RWPE2 (cell line): Measurements from ENCODE around the gene PUM2.

Experiments
- ATAC-seq: fragments of 200-7000 bp; cut with Tn5 transposase; 3 replicates; pipeline ENCODE4 v1.9.1; 2021; ENCODE audit warnings: low read depth
- DNase-seq: peaks from one replicate; pipeline ENCODE4 v3.0.0-alpha.2; 2020; ENCODE audit warnings: low spot score
- H3K27ac ChIP-seq: fragments of 450-650 bp; 2 replicates; pipeline ENCODE4 v1.5.1; 2017; ENCODE audit warnings: mild to moderate bottlenecking; ENCODE audit not compliant: poor library complexity, severe bottlenecking
- H3K27me3 ChIP-seq: fragments of 250-450 bp; sonication (Bioruptor Pico); 2 replicates; pipeline ENCODE4 v1.5.1; 2021; ENCODE audit warnings: mild to moderate bottlenecking, moderate library complexity; ENCODE audit not compliant: insufficient read depth, poor library complexity, severe bottlenecking
- H3K36me3 ChIP-seq: fragments of 250-450 bp; sonication (Bioruptor Pico); 2 replicates; pipeline ENCODE4 v1.5.1; 2020; ENCODE audit warnings: low read depth, mild to moderate bottlenecking, moderate library complexity
- H3K4me1 ChIP-seq: fragments of 250-450 bp; sonication (Bioruptor Pico); 2 replicates; pipeline ENCODE4 v1.5.1; 2021; ENCODE audit warnings: mild to moderate bottlenecking, moderate library complexity; ENCODE audit not compliant: insufficient read depth, poor library complexity, severe bottlenecking
- H3K4me3 ChIP-seq: fragments of 250-450 bp; sonication (Bioruptor Pico); 2 replicates; pipeline ENCODE4 v1.5.1; 2021; ENCODE audit warnings: mild to moderate bottlenecking, moderate library complexity; ENCODE audit not compliant: severe bottlenecking
- H3K9me3 ChIP-seq: fragments of 250-450 bp; sonication (Bioruptor Pico); 2 replicates; pipeline ENCODE4 v1.5.1; 2021; ENCODE audit warnings: mild to moderate bottlenecking, moderate library complexity; ENCODE audit not compliant: severe bottlenecking
- TF ChIP-seq, protein P1 (sequence below): fragments of 450-650 bp; IDR thresholded peaks from one replicate; pipeline ENCODE4 v1.5.1; 2017; ENCODE audit warnings: mild to moderate bottlenecking, moderate library complexity; ENCODE audit not compliant: poor library complexity, severe bottlenecking

The PUM2 gene

DNA sequence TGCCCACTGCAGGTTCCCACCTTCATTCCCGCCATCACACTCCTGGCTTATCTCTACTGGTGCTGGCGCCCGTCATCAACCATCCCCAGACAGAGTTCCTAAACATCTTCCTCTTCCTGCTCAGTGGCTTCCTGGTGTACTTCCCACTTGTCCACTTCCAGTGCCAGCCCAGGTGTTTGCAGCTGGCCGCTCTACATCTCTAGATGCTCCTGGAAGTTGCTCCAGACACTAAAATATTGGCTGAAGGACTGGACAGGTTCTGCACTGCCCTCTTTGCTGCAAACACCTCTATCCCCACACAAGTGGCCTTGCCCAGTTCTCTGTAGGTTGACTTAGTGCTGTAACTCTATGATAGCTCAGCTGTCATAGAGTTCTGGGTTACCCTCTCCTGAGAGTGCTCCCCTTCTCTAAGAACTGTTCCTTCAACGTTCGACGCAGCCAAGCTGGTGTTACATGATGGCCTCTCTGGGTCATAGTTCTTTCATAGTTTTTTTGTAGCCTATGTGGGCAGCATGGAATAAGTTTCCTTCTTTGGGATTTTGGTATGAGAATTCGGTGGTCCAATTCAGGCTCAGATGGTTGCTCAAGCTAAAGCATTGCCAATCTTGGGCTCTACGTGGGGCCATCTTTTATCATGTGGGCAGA is 45.8 kb upstream of the PUM2 start:
- no peak overlapping the region for H3K4me3 ChIP-seq
- TF ChIP-seq, protein P1, sequence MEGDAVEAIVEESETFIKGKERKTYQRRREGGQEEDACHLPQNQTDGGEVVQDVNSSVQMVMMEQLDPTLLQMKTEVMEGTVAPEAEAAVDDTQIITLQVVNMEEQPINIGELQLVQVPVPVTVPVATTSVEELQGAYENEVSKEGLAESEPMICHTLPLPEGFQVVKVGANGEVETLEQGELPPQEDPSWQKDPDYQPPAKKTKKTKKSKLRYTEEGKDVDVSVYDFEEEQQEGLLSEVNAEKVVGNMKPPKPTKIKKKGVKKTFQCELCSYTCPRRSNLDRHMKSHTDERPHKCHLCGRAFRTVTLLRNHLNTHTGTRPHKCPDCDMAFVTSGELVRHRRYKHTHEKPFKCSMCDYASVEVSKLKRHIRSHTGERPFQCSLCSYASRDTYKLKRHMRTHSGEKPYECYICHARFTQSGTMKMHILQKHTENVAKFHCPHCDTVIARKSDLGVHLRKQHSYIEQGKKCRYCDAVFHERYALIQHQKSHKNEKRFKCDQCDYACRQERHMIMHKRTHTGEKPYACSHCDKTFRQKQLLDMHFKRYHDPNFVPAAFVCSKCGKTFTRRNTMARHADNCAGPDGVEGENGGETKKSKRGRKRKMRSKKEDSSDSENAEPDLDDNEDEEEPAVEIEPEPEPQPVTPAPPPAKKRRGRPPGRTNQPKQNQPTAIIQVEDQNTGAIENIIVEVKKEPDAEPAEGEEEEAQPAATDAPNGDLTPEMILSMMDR = peak; percentile 48
- no peaks in the 10 kb centered on the region for H3K36me3 ChIP-seq
- peaks cover 6% of the 10 kb centered on the region for H3K4me1 ChIP-seq
- no peak overlapping the region for H3K27ac ChIP-seq
- no peak for DNase-seq
- no peak for ATAC-seq
- H3K27me3 ChIP-seq = no peaks in the 10 kb centered on the region
- H3K9me3 ChIP-seq = no peaks in the 10 kb centered on the region

DNA sequence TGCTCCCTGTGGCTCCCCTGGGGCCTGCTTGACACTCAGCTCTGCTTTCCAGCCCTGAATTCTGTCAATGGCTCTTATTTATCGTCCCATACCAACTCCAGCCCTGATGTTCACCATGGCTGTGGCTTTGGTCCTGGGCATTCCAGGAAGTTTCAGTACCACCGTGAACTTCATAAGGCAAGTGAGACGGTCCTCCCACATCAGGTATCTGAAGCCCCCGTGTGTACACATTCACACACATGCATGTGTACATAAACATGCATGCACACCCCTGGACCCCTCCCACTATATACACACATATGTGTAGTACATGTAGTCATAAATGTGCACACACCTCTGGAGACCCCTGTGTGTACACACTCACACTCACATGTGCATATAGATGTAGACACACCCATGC is 43.3 kb upstream of the PUM2 start:
- Histone ChIP-seq H3K9me3 (no peaks in the 10 kb centered on the region), H3K4me1 (peaks cover 4% of the 10 kb centered on the region), H3K27ac (no peak overlapping the region), H3K36me3 (no peaks in the 10 kb centered on the region), H3K27me3 (no peaks in the 10 kb centered on the region), H3K4me3 (no peak overlapping the region)
- ATAC-seq (no peak), DNase-seq (no peak)
- TF ChIP-seq, protein P1 = no peak

DNA sequence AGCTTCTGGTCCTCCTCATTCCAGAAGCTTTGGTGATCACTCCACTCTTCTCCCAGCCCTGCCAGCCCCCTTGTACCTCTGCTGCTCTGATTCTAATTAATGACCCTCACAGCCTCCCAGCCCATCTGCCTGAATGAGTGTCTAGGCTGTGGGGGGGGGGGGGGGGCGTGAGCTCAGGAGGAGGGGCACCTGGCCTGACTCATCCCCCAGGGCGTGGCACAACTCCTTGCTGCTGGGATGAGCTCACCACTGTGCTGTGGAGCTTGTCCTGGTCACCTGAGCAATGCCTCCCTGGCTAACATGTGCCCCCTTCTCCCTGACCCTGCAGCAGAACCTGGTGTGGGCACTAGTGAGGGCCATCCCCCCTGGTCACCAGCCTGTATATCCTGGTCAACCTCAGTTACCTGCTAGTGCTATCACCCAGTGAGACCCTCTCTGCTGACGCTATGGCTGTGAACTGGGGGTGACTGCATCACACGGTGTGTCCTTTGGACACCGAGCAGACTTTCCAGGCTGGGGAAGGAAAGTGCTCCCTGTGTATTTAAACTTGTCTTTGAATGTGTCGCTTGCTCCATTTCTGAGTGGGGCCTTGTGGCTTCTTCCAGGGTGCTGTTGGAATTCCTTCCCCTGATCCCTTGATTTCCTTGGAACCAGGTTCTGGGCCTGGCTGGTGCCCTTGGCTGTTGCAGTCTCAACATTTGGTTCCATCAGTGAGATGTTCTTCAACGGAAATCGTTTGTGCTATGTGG is 41.5 kb upstream of the PUM2 start:
- TF ChIP-seq, protein P1 = no peak
- H3K4me1 ChIP-seq = peaks cover 4% of the 10 kb centered on the region
- H3K9me3 ChIP-seq = no peaks in the 10 kb centered on the region
- DNase-seq (peak; percentile 80), ATAC-seq (peak; percentile 87)
- no peaks in the 10 kb centered on the region for H3K27me3 ChIP-seq
- H3K27ac ChIP-seq = no peak overlapping the region
- H3K4me3 ChIP-seq = no peak overlapping the region
- H3K36me3 ChIP-seq = no peaks in the 10 kb centered on the region

DNA sequence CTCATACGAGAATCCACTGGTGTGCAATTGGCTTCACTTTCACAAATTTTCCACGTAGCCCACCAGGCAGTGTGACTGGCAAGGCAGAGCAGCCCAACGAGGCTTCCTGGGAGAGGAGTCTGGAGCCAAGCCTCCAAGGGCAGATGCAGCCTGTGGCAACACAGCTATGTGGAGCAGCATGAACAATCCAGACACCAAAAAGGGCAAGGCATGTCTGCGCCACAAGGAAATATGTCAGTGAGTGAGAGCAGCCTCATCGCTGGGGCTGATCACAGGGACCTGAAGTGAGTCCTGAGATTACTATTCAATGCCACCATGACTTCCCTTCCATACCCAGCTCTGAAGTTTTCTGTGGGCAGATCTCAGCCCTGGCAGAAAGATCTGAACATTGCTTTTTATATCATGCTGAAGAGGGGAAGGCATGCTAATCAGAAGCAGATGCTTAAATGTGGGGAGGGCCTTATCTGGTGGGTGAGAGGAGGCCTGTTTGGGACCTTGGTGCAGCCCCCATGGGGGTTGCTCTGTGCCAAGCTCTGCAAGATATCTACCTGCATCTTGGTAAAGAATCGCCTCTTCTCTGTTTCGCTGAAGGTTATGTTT is 40.0 kb upstream of the PUM2 start:
- TF ChIP-seq, protein P1 = no peak
- Histone ChIP-seq H3K27me3 (no peaks in the 10 kb centered on the region), H3K9me3 (no peaks in the 10 kb centered on the region), H3K36me3 (no peaks in the 10 kb centered on the region), H3K4me1 (peaks cover 4% of the 10 kb centered on the region), H3K4me3 (no peak overlapping the region), H3K27ac (no peak overlapping the region)
- no peak for ATAC-seq
- no peak for DNase-seq
